ENCODE measurements around the gene FBXO2.

GRCh38 chr1:11673089-11673769, 19.0 kb upstream of the FBXO2 start:
- TF ChIP-seq CTCF (conservative IDR thresholded peaks at IDR 0.05 in 1 of 2, IDR thresholded peaks at IDR 0.05 in 1 of 2; ENCODE audit: extremely low read depth in 1 of 2, insufficient read depth in 1 of 2, low read depth in 1 of 2, low read length in 2 of 2) = no peak
- TF ChIP-seq EZH2 (IDR thresholded peaks at IDR 0.05; ENCODE audit: borderline replicate concordance, low read length) = no peak
